ENCODE data around the gene CERS1.

The CERS1 gene

DNA sequence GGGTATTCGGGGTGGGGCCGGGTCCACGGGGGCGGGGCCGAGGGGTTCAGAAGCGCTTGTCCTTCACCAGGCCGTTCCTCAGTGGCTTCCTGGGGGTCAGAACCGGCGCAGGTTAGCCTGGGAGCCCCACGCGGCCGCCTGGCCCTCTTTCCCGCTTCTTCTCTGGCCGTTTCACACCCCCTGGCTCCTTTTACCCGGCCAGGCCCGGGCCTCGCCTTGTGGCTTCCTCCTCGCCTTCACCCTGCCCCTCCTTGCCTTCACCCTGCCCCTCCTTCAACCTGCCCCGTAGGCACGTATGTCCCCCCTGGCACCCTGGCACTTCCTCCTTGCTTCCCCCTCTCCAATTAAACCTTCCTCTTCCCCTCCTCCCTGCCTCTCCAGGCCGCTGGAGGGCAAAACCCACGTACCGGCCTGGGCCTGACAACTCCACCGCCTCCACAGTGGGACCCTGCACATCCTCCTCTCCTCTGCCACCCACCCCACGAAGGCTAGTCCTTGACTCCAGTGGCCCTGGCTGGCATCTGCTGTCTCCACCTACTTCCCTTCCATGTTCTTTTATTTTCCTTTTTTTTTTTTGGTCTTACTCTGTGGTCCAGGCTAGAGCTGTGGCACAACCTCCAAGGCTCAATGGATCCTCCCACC is 25.3 kb downstream of the CERS1 start:
- DNase-seq (ENCODE audit: low spot score) = no peak

- no peak for DNase-seq (ENCODE audit: low spot score)
Observed at GRCh38 chr19:18869781-18870530, 26.0 kb downstream of the CERS1 start.

GRCh38 chr19:18869023-18869618 is 26.8 kb downstream of the CERS1 start:
- no peak for DNase-seq (ENCODE audit: low spot score)

DNA sequence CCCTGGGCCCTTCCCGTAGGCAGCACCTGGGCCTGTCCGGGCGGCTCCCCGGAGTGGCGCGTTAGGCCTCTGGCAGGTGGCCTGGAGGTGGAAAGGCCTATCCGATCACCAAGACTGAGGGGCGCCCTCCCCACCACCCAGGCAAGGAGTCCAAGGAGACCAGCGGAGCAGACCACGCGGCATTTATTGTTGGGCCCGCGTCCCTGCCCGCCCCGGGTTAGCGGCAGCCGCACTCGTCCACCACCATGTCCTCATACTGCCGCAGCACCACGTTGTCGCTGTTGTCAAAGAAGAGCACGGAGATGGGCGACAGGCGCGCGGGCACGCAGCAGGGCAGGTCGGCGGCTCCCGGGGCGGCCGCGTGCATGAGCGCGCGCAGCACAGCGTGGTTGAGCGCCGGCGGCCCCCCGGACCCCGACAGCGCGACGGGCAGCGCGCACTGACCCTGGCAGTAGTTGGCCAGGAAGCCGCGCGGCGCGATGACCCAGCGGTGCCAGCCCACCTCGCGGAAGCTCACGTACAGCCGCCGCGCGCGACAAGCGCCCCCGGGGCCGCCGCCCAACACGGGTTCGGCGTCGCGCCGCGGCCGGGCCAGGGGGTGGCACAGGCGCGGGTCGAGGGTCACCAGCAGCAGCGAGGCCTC is 27.5 kb downstream of the CERS1 start:
- DNase-seq (ENCODE audit: low spot score) = no peak

- no peak for DNase-seq (ENCODE audit: low spot score)
Observed at GRCh38 chr19:18867751-18868150, 28.2 kb downstream of the CERS1 start.

- no peak for DNase-seq (ENCODE audit: low spot score)
Observed at GRCh38 chr19:18867199-18867598, 28.8 kb downstream of the CERS1 start.

DNA sequence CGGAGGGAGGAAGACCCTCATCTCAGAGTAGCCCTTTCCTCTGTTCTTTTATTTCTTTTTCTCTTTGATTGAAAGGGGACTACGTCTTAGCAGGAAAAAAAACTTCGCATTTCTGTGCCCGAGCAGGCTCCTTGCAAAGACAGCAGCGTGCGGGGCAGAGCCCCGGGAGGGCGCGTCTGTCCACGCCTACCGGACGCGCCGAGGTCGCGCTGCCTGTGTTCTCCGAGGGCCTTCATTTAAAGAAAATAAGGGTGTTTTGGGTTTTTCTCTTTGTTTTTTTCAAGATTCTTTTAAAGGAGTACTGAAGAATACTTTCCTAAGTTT is 29.2 kb downstream of the CERS1 start:
- DNase-seq (ENCODE audit: low spot score) = no peak

- DNase-seq (ENCODE audit: low spot score) = peak; percentile 68
Observed at GRCh38 chr19:18865973-18866799, 29.8 kb downstream of the CERS1 start.

DNA sequence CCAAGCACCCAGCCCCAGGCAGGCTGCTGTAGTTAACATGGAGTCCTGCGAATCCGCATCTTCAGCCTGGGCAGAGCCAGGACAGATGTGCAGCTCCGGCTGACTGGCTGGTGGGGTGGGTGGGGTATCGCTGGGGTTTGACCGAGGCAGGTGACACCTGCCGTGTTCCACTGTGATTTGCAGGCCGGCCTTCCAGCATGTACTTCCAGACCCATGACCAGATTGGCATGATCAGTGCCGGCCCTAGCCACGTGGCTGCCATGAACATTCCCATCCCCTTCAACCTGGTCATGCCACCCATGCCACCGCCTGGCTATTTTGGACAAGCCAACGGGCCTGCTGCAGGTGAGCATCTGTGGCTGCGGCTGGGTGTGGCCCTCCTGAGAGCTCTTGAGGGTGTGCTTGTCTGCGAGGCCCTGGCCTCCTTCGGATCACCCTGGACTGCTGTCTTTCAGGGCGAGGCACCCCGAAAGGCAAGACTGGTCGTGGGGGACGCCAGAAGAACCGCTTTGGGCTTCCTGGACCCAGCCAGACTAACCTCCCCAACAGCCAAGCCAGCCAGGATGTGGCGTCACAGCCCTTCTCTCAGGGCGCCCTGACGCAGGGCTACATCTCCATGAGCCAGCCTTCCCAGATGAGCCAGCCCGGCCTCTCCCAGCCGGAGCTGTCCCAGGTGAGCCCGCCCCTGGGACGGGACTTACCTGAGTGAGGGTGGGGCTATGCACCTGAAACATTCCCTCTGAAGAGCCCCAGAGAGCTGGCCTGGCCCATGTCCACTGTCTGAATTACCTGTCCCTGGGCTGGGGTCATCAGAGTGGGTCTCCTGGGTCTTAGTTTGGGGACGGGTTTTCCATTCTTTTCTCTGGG is 30.6 kb downstream of the CERS1 start:
- no peak for DNase-seq (ENCODE audit: low spot score)

GRCh38 chr19:18863843-18864362 is 32.1 kb downstream of the CERS1 start:
- DNase-seq (ENCODE audit: low spot score) = no peak

DNA sequence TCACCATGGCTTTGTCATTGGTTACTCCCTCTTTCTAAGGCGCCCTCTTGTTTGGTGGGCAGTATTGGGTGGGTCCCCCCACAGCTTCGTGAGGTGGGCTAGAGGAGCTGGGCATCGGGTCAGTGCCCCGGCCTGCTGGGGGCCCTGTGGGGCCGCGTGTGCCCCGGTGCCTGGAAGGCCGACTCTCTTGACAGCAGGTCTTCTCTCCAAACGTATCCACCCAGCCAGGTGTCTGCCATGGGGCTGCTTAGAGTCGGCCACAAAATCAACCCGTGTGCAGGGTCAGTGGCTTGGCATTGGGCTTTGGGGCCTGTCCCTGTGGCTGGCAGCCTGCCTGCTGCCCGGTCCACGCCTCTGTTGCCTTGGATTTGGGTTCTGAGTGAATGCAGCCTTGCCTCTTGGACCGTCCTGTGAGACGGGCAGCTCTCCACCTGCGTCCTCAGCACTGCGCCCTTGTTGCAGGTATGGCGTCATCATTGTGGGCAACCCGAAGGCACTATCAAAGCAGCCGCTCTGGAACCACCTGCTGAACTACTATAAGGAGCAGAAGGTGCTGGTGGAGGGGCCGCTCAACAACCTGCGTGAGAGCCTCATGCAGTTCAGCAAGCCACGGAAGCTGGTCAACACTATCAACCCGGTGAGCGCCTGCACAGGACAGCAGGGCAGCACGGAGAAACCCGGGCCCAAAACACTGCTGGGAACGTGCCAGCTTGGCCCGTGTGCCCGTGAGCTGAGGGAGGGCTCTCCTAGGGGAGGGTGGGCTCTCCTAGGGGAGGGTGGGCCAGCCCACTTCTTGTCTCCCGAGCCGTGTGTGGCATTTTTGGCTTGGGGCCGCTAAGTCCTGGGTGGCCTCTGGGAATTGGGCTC is 32.7 kb downstream of the CERS1 start:
- no peak for DNase-seq (ENCODE audit: low spot score)

DNA sequence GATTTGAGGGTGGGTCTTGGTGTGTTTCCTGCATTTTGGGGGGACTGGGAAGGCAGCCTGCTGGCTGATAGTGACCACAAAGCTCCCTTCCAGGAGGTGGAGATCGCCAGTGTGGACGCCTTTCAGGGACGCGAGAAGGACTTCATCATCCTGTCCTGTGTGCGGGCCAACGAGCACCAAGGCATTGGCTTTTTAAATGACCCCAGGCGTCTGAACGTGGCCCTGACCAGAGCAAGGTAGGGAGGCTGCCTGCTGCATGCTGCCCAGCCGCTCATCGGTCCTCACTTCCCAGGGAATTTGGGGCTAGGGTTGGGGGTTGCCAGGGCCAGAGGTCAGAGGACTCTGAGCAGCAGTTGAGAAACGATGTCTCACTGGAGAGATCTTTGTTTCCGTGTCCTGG is 34.0 kb downstream of the CERS1 start:
- no peak for DNase-seq (ENCODE audit: low spot score)

- DNase-seq (ENCODE audit: low spot score) = peak; percentile 55
Observed at GRCh38 chr19:18861235-18861634, 34.7 kb downstream of the CERS1 start.

DNA sequence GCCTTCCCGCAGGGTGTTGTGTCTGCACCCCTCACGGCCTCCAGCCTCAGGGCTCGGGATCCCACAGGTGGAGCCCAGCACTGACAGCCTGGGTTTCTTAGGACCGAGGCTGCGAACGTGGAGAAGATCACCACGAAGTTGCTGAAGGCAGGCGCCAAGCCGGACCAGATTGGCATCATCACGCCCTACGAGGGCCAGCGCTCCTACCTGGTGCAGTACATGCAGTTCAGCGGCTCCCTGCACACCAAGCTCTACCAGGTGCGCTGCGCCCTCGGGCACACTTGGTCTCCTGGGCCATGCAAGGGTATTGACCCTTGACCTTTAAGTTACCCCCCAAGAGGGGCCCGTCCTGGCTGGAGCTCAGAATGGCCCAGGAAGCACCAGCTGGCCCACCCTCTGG is 35.2 kb downstream of the CERS1 start:
- DNase-seq (ENCODE audit: low spot score) = no peak

- DNase-seq (ENCODE audit: low spot score) = no peak
Observed at GRCh38 chr19:18860302-18860700, 35.7 kb downstream of the CERS1 start.

DNA sequence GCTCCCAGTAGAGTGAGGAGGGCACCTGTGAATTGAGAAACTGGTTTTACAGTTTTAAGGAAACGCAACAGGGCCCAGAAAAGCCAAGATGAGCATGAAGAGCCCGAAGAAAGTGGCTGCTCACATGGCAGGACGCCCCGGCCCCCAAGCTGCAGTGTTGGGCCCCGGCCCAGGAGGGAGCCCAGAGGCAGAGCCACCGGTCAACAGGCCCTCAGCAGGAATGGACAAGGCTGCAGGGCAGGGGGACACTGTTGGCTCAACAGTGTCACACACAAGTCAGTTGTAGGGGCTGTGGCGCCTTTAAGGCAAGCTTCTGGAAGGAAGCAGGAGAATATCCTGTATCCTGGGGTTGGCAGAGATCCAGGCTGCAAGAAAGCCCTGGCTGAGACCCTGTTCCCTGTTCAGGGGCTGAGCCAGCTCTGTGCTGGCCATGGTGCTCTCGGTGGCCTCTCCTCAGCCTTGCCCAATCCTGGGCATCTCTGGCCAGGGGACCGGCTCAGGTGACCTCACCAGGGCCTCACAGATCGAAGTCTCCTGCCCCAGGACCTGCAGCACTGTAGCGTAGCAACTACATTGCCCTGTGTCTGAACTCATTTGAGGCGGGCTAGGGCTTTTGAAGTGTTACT is 36.2 kb downstream of the CERS1 start:
- DNase-seq (ENCODE audit: low spot score) = no peak

- DNase-seq (ENCODE audit: low spot score) = no peak
Observed at GRCh38 chr19:18858906-18859646, 36.9 kb downstream of the CERS1 start.

- no peak for DNase-seq (ENCODE audit: low spot score)
Observed at GRCh38 chr19:18857223-18857622, 38.7 kb downstream of the CERS1 start.
